ENCODE data around the gene TFEB.

Gene TFEB

DNA sequence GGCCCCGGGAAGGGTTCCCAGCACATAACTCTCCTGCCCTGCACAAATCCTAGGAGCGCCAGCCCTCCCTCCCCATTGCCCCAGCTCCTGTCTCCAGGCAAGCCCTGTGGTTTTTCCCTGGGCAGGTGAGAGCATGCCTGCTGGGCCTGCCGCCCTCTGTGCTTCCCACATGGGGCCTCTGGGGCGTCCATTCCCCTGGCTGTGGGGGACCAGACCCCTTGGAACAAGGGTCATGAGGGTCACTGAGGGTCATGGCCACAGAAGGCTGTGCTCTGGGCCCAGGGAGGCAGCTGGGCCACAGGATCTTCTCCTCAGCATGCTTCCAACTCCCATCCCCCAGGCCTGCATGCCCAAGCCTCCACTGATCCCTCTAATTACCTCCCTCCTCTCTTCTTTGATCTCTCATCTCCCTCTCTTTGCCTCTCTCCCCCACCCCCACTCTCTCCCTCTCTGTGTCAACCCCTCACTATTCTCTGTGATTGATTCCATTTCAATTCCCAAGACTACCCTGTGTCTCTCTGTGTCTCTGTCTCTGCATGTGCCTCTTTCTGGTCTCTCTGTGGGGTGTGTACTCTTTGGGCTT, 91.0 kb downstream of the TFEB start:
- in situ Hi-C loops (cut with MboI; ENCODE audit: low sequenced_read_pairs): no loop called here

DNA sequence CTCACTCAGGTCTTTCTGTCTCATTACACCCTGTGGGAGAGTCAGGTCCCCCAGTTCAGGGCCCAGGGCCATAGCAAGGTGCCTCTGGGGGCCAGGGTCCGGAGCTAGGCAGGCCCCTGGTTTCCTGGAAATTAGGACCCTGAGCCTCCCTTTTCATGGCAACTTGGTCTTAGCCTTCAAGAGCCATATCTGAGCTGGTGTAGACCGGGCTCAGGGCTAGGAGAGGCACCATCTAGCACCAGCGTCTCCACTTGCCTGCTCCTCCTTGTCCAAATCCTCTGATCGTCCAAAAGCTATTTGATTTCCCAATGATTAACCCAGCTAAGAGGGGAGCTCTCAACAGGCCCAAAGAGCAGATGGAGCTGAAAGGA, 91.5 kb downstream of the TFEB start:
- in situ Hi-C loops (cut with MboI; ENCODE audit: low sequenced_read_pairs): no loop called here

DNA sequence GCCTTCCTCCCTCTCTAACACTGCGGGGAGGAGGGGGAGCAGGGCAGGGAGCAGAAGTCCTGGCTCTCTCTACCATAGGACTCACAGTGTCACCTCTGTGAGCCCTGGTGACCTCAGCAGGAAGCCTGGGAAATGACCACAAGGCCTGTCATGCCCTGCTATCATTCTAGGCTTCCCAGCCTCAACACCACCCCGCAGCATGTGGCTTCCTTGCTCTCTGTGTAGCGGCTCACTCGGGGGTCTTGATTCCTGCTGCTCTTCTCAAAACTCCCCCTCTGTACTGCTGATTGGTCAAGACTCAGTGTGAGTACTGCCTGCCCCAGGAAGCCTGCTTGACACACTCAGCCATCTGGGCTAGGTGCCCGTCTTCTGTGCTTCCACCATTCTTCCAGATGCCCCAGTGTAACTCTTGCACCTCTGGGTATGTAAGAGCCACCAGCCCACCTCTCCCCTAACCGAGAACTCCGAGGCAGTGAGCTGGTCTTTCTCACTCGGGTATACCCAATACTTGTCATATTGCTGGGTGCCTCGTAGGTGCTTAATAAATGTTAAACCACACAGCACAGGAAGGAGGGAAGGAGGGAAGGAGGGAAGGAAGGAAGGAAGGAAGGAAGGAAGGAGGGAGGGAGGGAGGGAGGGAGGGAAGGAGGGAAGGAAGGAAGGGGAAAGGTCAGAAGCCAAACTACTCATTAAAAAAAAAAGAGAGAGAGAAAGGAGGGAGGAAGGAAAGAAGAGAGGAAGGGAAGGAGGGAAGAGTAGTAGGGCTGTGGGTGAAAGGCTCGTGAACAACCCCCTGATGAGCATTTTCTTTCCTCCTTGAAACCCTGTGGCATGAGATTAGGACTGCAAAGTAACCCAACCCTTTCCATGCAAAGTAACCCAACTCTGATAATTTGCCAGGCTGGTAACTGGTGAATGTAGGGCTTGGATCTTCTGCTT, 92.2 kb downstream of the TFEB start:
- in situ Hi-C loops (cut with MboI; ENCODE audit: low sequenced_read_pairs): no loop called here

DNA sequence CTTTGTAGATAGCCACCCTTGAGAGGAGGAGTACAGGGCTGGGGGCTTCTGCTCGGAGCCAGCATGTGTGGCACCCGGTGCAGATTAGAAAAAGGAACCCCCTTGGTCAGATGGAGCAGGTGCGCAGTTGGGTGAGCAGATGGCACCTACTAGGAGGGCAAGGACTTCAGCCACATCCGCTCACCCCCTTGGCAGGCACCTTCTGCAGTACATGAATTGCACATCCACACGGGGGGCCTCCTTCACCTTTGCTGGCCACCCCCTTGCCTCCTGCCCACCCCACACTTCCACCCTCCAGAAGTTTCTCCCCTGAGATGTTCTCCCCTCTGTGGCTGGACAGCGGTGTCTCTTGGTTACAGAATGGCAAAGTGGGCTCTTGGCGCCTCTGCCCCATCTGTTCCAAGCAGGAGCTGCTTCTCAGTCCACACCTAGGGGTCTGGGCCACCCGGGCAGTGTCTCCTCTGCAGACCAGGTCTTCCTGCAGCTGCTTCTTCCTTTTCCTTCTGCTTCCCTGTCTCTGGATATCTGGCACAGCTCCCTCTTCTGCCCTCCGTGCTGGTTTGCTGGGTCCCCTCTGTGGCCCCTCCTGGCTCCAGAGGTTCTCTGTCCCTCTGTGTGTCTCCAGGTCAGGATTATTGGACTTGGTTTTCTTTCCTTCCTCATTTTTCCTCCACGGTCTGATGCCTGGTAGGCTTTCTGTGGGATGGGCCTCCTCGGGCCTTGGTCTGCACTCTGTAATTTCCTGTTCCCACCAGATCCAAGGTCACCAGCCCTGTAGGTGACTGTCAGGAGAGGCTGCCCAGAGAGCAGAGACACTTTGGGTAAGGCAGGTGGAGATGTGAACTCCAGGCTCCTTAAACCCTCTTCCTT, 93.1 kb downstream of the TFEB start:
- in situ Hi-C loops (cut with MboI; ENCODE audit: low sequenced_read_pairs): no loop called here

DNA sequence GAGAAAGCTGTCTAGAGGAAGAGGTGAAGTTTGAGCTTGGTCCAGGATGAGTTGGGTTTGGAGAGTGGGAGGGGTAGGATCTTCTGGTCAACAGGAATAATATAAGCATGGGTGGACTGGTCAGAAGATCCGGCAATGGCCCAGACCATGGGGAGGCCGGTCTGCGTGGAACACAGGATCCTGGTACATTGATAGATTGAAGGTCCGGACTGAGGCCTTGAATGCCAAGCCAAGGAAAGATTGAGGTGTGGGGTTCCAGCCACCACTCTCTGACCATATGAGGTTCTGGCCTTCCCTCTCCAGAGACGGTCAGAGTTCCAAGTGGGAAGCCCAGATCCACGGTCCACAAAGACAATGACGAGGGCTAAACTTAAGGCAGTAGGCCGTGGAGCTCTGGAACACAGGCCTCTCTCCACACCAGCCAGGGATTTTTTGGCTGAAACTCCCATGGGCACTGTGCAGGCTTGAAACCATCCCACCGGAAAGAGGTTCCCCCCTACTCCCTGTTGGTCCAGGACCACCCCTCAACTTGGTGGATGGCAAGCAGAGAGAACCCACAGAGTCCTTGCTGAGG, 94.0 kb downstream of the TFEB start:
- in situ Hi-C loops (cut with MboI; ENCODE audit: low sequenced_read_pairs): no loop called here

DNA sequence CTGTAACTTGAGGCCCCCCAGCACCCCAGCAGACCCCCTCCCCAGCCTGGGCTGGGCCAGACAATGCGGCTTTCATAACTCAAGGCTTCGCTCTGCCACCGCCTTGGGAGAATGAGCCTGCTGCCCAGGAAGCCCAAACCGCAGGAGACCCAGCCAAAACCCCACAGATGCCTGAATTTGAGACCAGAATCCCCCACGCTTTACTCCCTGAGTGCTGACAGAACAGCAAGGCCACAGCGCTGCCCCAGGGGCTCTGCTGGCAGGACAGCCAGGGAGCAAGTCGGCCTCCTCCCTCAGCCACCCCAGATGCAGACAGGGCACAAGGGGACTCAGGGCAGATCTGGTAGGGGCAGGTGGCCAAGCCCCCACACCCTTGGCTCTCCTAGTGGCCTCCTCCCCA, 95.0 kb downstream of the TFEB start:
- in situ Hi-C loops (cut with MboI; ENCODE audit: low sequenced_read_pairs): no loop called here

DNA sequence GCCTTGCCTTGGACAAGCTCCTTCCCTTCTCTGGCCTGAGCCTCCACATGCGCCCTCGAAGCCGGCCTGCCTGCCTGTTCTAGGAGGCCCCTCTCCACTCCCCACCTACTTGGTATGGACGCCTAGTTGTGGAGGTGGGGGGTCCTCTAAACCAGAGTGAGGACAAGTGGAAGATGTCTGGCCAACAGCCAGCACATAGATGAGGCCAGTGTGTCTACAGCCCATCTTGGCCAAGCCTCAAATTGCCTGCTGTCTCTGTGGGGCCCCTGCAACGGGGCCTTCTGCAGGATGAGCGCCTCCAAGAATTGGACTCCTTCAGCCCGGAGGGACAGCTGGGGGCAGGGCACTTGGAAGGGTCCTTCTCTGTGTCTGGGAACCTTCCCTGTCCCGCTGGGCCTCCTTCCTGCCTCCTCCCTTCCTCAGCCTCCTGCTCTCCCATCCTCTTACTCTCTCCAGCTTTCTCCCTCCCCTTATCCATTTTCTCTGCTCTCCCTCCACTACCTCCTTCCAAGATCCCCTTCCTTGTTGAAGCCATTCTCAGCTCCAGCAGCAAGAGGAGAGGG, 95.5 kb downstream of the TFEB start:
- in situ Hi-C loops (cut with MboI; ENCODE audit: low sequenced_read_pairs): no loop called here

DNA sequence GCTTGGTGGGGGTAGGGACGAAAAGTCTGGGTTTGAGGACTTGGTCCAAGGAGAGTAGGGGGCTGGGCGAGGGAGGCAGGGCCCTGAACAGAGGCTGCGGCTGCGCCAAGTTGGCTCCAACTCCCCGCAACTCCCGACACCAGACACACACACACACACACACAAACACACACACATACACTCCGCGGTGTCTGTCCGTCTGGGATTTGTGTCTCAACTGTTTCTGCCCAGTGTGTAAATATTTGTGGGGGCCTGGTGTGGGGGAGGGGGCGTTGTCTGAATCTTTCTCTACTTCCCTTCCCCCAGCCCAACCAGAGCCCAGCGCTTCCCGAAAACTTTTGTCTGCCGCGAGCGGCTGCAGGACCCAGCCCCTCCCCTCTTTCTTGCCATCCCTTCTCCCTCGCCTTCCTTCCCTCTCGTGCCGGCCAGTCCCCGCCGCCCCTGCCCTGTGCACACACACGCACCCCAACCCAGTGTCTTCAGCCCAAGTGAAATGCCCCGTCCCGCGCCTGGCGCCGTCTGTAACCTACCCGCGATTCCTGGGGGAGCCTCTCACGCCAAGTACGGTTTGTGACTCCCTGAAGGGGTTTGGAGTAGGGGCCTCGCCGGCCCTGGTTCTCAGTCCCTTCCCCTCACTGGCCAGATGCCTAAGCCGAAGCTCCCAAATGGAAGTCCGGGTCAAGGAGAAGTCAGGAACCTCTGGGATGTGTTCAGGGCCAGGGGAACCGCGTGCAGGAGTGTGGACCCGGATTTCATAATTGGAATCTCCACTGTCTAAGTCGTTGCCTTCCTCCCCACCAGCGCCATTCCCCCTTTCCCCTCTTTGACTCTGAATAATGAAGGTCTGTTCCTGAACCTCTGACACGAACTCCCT, 96.2 kb downstream of the TFEB start:
- in situ Hi-C loops (cut with MboI; ENCODE audit: low sequenced_read_pairs): no loop called here

DNA sequence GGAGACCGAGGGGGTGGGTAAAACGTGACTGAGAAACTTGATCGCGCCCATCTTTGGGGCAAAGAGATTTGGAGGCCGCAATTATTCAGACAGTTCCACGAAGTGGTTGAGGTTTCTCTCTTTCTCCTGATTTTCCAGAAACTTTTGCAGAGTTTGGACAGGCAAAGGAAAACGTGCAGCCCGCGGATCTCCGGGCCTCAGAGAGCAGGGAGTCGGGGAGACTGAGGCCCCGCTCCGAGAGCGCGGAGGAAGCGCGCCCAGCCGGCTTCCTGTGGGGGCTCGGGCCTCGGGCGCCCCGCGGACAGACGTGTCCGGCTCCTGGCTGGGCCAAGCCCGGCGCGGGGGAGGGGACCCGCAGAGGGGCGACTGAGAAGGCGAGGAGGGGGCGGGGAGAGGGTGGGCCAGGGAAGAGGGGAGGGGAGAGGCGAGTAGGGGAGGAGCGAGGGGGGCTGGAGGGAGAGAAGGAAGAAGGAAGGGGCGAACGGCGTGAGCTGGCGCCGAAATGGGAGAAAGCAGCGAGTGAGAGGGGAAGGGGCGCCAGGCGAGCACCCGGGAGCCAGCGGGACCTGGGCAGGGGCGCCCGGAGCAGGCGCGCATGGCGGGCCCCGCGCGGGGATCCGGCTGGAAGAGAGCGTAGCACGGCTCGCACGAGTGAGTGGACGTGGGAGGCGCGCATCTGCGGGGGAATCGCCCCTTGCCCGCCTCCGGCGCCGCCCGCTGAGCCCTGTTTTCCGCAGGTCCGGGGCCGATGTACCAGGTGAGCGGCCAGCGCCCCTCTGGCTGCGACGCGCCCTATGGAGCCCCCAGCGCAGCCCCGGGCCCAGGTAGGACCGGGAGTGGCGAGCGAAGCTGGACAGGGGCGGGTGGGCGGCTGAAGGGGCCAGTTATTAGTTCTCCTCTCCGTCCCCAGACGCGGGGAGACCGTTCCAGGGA, 97.1 kb downstream of the TFEB start, which contains the start of gene MDFI:
TSS of gene MDFI (plus strand) at position 467 of the 933 bp plus-strand sequence. CDS start at position 749, 282 bp downstream.
- in situ Hi-C loops (cut with MboI; ENCODE audit: low sequenced_read_pairs): no loop called here

DNA sequence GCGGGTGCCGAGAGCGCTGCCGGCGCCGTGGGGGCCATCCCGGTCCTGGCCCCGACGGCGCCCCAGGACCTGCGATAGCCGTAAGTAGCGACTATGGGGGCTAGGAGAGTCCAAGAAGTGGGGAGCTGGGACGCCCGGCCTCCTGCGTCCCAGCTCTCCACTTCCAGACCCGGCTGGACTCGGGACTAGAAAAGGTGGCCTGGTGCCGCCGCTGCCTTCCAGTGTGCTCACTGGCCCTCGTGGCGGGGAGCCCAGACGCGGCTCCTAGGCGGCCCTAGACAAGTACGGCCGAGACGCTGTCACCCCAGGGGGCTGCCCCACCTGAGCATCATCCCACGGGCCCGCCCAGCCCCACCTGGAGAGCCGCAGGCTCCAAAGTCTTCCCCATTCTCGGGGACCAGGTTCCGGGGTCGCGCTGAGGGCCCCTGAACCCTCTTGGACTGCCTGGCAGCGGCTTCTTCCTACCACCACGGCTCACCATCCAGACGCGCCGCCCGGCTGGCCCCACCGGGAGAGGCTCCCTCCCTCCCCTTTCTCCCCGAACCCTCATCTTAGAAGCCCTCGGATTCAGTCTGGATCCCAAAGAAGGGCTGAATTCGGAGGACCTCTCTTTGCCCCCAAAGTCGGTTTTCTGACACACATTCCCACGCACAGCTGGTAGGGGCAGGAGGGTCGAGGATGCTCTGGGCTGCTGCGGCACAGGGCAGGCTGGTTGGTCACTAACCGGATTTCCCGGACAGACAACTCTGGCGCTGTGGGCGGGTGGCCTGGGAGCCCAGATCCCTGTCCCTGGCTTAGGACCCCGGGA, 98.0 kb downstream of the TFEB start:
- in situ Hi-C loops (cut with MboI; ENCODE audit: low sequenced_read_pairs): no loop called here

DNA sequence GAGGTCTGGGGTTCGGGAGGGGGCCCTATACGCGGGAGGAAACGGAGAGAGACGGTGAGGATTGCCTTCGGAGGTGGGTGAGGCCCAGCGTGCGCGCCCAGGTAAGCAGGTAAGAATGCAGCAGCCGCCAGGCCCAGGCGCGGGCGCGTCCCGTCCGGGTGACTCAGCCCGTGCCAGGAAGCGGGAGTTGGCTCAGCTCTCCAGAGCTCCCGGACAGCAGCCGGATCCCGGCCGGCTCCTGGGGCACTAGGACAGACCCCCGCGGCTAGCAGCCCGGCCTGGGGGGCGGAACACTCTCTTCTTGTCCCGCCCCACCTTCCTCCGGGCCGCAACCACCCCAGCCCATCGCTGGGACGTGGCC, 98.6 kb downstream of the TFEB start:
- in situ Hi-C loops (cut with MboI; ENCODE audit: low sequenced_read_pairs): no loop called here

DNA sequence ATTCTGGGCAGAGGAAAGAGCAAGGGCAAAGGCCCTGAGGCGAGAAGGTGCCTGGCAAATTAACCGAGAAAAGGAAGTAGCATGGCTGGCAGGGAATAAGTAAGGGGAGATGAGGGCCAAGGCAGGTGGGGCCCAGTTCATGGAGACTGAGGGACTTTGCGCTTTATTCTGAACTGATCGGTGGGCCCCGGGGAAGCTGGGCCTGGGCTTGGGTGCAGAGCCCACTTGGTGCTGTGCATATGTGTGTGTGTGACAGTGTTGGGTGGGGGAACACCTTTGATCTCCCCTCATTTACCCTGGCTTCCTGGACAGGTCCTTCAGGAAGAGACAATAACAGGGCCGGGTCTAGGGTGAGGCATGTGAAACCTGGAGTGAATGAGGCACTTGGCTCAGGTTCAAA, 100.0 kb downstream of the TFEB start:
- in situ Hi-C loops (cut with MboI; ENCODE audit: low sequenced_read_pairs): no loop called here

DNA sequence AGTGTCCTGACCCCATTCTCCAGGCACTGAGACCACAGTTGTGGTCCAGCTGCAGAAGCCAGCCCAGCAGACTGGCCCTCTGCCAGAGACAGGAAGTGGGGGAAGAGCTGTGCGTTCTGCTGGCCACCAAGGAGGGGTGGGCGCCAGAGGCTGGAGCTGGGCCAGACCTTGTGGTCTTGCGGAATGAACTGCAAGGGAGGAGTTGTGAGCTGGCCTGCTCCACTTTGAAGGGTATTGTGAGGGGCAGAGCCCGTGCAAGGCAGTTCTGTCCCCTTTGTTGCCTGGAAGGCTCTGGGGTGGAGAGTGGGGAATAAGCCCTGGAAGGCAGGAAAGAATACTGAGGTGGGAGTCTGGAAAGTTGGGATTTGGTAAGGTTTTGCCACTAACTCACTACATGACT, 100.8 kb downstream of the TFEB start:
- in situ Hi-C loops (cut with MboI; ENCODE audit: low sequenced_read_pairs): no loop called here
